OCI-LY1 (cell line): ENCODE results near the gene CFAP221.

Source experiments
- H2AFZ ChIP-seq: fragments of 200-600 bp; sonication (generic), shearing (Covaris generic); 2 replicates; pipeline ENCODE4 v1.6.0; 2014; ENCODE audit warnings: antibody characterized with exemption, mild to moderate bottlenecking, low read length
- H3F3A ChIP-seq: fragments of 200-600 bp; sonication (generic), shearing (Covaris generic); 2 replicates; pipeline ENCODE4 v1.6.0; 2014; ENCODE audit warnings: mild to moderate bottlenecking, antibody characterized with exemption, low read length, moderate library complexity; ENCODE audit not compliant: insufficient read depth
- H3K27ac ChIP-seq: fragments of 200-600 bp; sonication (generic); 2 replicates; pipeline ENCODE4 v1.5.1; 2014; ENCODE audit warnings: low read length, mixed run types, mild to moderate bottlenecking, low read depth; ENCODE audit not compliant: poor library complexity, severe bottlenecking
- H3K27me3 ChIP-seq: fragments of 200-600 bp; sonication (generic); 2 replicates; pipeline ENCODE4 v1.6.0; 2014; ENCODE audit warnings: antibody characterized with exemption, mild to moderate bottlenecking, low read length, moderate library complexity; ENCODE audit not compliant: insufficient read depth
- H3K36me3 ChIP-seq: fragments of 200-600 bp; sonication (generic); 2 replicates; pipeline ENCODE4 v1.6.1; 2014; ENCODE audit warnings: mild to moderate bottlenecking, antibody characterized with exemption, low read length, moderate library complexity, mixed read lengths; ENCODE audit not compliant: insufficient read depth
- H3K4me1 ChIP-seq: fragments of 200-600 bp; sonication (generic); 2 replicates; pipeline ENCODE4 v1.5.1; 2014; ENCODE audit warnings: mild to moderate bottlenecking, low read length, moderate library complexity; ENCODE audit not compliant: insufficient read depth, severe bottlenecking
- H3K4me2 ChIP-seq: fragments of 200-600 bp; sonication (generic), shearing (Covaris generic); 2 replicates; pipeline ENCODE4 v1.6.1; 2014; ENCODE audit warnings: low read length
- H3K4me3 ChIP-seq: fragments of 200-600 bp; sonication (generic); 2 replicates; pipeline ENCODE4 v1.5.1; 2014; ENCODE audit warnings: low read length, low read depth, mild to moderate bottlenecking, mixed read lengths; ENCODE audit not compliant: poor library complexity, severe bottlenecking
- H3K79me2 ChIP-seq: fragments of 200-600 bp; shearing (Covaris generic); 2 replicates; pipeline ENCODE4 v1.6.1; 2016; ENCODE audit warnings: mixed run types, low read length, mixed read lengths; ENCODE audit not compliant: insufficient read depth
- H3K9ac ChIP-seq: fragments of 200-600 bp; sonication (generic), shearing (Covaris generic); 2 replicates; pipeline ENCODE4 v1.6.1; 2014; ENCODE audit warnings: mild to moderate bottlenecking, low read length, mixed read lengths
- H3K9me2 ChIP-seq: fragments of 200-600 bp; sonication (generic), shearing (Covaris generic); 2 replicates; pipeline ENCODE4 v1.6.1; 2014; ENCODE audit warnings: low read depth, mild to moderate bottlenecking, low read length, mixed read lengths
- H3K9me3 ChIP-seq: fragments of 200-600 bp; shearing (Covaris generic); 2 replicates; pipeline ENCODE4 v1.6.1; 2014; ENCODE audit warnings: low read length, mixed read lengths
- H4K20me1 ChIP-seq: fragments of 200-600 bp; sonication (generic), shearing (Covaris generic); 2 replicates; pipeline ENCODE4 v1.6.0; 2016; ENCODE audit warnings: mild to moderate bottlenecking, low read length; ENCODE audit not compliant: insufficient read depth
- EZH2 ChIP-seq: fragments of 200-600 bp; sonication (generic), shearing (Covaris generic); IDR thresholded peaks from 2 replicates; pipeline ENCODE4 v1.8.0; 2017; ENCODE audit warnings: borderline replicate concordance, mixed run types, mild to moderate bottlenecking, antibody characterized with exemption, low read length, moderate library complexity, mixed read lengths
- TF ChIP-seq, protein P1 (sequence below): fragments of 200-600 bp; sonication (generic), shearing (Covaris generic); IDR thresholded peaks from 2 replicates; pipeline ENCODE4 v1.5.1; 2017; ENCODE audit warnings: mild to moderate bottlenecking, antibody characterized with exemption, low read length, moderate library complexity, mixed read lengths

The CFAP221 gene

DNA sequence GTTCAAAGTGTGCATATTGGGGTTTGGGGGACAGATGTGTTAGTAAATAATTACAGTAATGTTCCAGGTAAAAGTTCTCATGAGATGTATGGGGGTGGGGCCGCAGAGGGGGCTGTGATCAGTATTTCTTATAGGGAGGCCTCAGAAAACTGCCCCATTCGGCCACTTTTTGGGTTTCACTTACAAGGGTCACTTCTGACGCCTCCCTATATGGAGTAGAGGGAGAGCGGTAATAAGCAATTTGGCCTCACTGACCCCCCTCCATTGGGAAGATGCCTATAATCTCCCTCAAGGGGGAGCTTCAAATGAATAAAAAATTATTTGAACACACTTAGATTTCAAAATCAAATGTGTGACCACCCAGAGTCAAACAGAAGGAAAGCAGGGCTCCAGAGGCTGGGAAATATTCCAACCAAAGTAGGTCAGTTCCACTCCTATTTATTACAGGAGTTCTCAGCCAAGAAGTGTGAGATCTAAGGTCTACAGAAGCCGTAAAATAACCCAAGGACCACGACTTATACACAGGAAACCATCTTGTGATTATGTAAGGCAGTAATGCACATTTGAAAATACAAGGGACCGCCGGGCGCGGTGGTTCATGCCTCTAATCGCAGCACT is 22.7 kb upstream of the CFAP221 start:
- no peaks in the 10 kb centered on the region for H4K20me1 ChIP-seq
- H3K36me3 ChIP-seq, result no peaks in the 10 kb centered on the region
- H2AFZ ChIP-seq, result no peak overlapping the region
- H3F3A ChIP-seq, result no peaks in the 10 kb centered on the region
- no peak overlapping the region for H3K9ac ChIP-seq
- H3K4me3 ChIP-seq, result no peak overlapping the region
- no peaks in the 10 kb centered on the region for H3K9me2 ChIP-seq
- H3K27me3 ChIP-seq, result no peaks in the 10 kb centered on the region
- no peaks in the 10 kb centered on the region for H3K4me1 ChIP-seq
- TF ChIP-seq EZH2, result no peak
- TF ChIP-seq, protein P1, sequence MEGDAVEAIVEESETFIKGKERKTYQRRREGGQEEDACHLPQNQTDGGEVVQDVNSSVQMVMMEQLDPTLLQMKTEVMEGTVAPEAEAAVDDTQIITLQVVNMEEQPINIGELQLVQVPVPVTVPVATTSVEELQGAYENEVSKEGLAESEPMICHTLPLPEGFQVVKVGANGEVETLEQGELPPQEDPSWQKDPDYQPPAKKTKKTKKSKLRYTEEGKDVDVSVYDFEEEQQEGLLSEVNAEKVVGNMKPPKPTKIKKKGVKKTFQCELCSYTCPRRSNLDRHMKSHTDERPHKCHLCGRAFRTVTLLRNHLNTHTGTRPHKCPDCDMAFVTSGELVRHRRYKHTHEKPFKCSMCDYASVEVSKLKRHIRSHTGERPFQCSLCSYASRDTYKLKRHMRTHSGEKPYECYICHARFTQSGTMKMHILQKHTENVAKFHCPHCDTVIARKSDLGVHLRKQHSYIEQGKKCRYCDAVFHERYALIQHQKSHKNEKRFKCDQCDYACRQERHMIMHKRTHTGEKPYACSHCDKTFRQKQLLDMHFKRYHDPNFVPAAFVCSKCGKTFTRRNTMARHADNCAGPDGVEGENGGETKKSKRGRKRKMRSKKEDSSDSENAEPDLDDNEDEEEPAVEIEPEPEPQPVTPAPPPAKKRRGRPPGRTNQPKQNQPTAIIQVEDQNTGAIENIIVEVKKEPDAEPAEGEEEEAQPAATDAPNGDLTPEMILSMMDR, result no peak
- no peak overlapping the region for H3K27ac ChIP-seq
- no peak overlapping the region for H3K4me2 ChIP-seq
- no peaks in the 10 kb centered on the region for H3K79me2 ChIP-seq
- H3K9me3 ChIP-seq, result no peaks in the 10 kb centered on the region

GRCh38 chr2:119522671-119523070 is 21.6 kb upstream of the CFAP221 start:
- Histone ChIP-seq H3K27me3 (no peaks in the 10 kb centered on the region), H3K9ac (no peak overlapping the region), H3K9me3 (no peaks in the 10 kb centered on the region), H3F3A (no peaks in the 10 kb centered on the region), H3K79me2 (no peaks in the 10 kb centered on the region), H3K36me3 (no peaks in the 10 kb centered on the region), H3K4me3 (no peak overlapping the region), H3K4me1 (no peaks in the 10 kb centered on the region), H4K20me1 (no peaks in the 10 kb centered on the region), H2AFZ (no peak overlapping the region), H3K27ac (no peak overlapping the region), H3K4me2 (no peak overlapping the region), H3K9me2 (no peaks in the 10 kb centered on the region)
- TF ChIP-seq, protein P1, result no peak
- TF ChIP-seq EZH2, result no peak

- no peak overlapping the region for H3K4me2 ChIP-seq
- no peaks in the 10 kb centered on the region for H4K20me1 ChIP-seq
- TF ChIP-seq EZH2, result no peak
- TF ChIP-seq, protein P1, result no peak
- no peaks in the 10 kb centered on the region for H3K9me2 ChIP-seq
- H2AFZ ChIP-seq, result no peak overlapping the region
- no peaks in the 10 kb centered on the region for H3K9me3 ChIP-seq
- no peaks in the 10 kb centered on the region for H3K36me3 ChIP-seq
- no peaks in the 10 kb centered on the region for H3K4me1 ChIP-seq
- H3K27me3 ChIP-seq, result no peaks in the 10 kb centered on the region
- no peaks in the 10 kb centered on the region for H3F3A ChIP-seq
- H3K4me3 ChIP-seq, result no peak overlapping the region
- H3K79me2 ChIP-seq, result no peaks in the 10 kb centered on the region
- H3K9ac ChIP-seq, result no peak overlapping the region
- H3K27ac ChIP-seq, result no peak overlapping the region
Observed at GRCh38 chr2:119523383-119523951, 20.8 kb upstream of the CFAP221 start.
